Ishikawa (cell line): ENCODE data around the gene KLHDC4.

Experiments used
- CEBPB ChIP-seq: IDR thresholded peaks from 2 replicates; pipeline ENCODE4 v1.6.1; 2012
- CREB1 ChIP-seq: IDR thresholded peaks from 2 replicates; pipeline ENCODE4 v1.6.1; 2012; ENCODE audit warnings: low read depth
- EGR1 ChIP-seq: IDR thresholded peaks from 2 replicates; pipeline ENCODE4 v1.6.1; 2012
- EP300 ChIP-seq: IDR thresholded peaks from 2 replicates; pipeline ENCODE4 v1.6.1; 2012; ENCODE audit warnings: borderline replicate concordance
- FOXM1 ChIP-seq: IDR thresholded peaks from 2 replicates; pipeline ENCODE4 v1.6.1; 2012; ENCODE audit warnings: low read depth, borderline replicate concordance
- MAX ChIP-seq: IDR thresholded peaks from 2 replicates; pipeline ENCODE4 v1.6.1; 2012
- NFIC ChIP-seq: IDR thresholded peaks from 2 replicates; pipeline ENCODE4 v1.6.1; 2012
- RAD21 ChIP-seq: IDR thresholded peaks from 2 replicates; pipeline ENCODE4 v1.6.1; 2012; ENCODE audit warnings: low read depth
- REST ChIP-seq: IDR thresholded peaks from 2 replicates; pipeline ENCODE4 v1.6.1; 2012; ENCODE audit warnings: low read depth, mild to moderate bottlenecking
- TAF1 ChIP-seq: IDR thresholded peaks from 2 replicates; pipeline ENCODE4 v1.6.1; 2012; ENCODE audit warnings: low read depth, mild to moderate bottlenecking
- TCF12 ChIP-seq: IDR thresholded peaks from 2 replicates; pipeline ENCODE4 v1.6.1; 2012; ENCODE audit warnings: low read depth
- TEAD4 ChIP-seq: IDR thresholded peaks from 2 replicates; pipeline ENCODE4 v1.6.1; 2012
- USF1 ChIP-seq: IDR thresholded peaks from 2 replicates; pipeline ENCODE4 v1.6.1; 2012
- YY1 ChIP-seq: IDR thresholded peaks from 2 replicates; pipeline ENCODE4 v1.6.1; 2012; ENCODE audit warnings: low read depth
- ZBTB7A ChIP-seq: IDR thresholded peaks from 2 replicates; pipeline ENCODE4 v1.6.1; 2012; ENCODE audit warnings: low read depth

The KLHDC4 gene

GRCh38 chr16:87727346-87727745 lies 38.4 kb downstream of the KLHDC4 start:
- TF ChIP-seq EP300 (no peak), TAF1 (no peak), CREB1 (no peak), USF1 (no peak), YY1 (no peak), NFIC (no peak), TCF12 (no peak), FOXM1 (no peak), TEAD4 (no peak)

- TF ChIP-seq MAX (peak; percentile 90), NFIC (no peak; the same call in 1 of the 2 replicates), TEAD4 (peak; percentile 41; the same call in 1 of the 2 replicates)
Measured at GRCh38 chr16:87725596-87726235, 40.1 kb downstream of the KLHDC4 start.

GRCh38 chr16:87724490-87725291 lies 41.1 kb downstream of the KLHDC4 start:
- TF ChIP-seq RAD21 (no peak), YY1 (no peak), NFIC (no peak), EP300 (no peak), EGR1 (no peak), MAX (no peak), CEBPB (no peak), REST (no peak), TAF1 (no peak), FOXM1 (no peak), ZBTB7A (no peak)

GRCh38 chr16:87723226-87723623 lies 42.6 kb downstream of the KLHDC4 start:
- TF ChIP-seq NFIC = peak; percentile 97
- no peak for TF ChIP-seq TAF1
- TF ChIP-seq TCF12 = peak; percentile 95
- TF ChIP-seq EP300 = peak; percentile 63; the same call in 1 of the 2 replicates
- TF ChIP-seq USF1 = peak; percentile 69
- TF ChIP-seq REST = no peak
- no peak for TF ChIP-seq CREB1
- TF ChIP-seq EGR1 = no peak
- peak; percentile 73 for TF ChIP-seq TEAD4
- no peak; the same call in 1 of the 2 replicates for TF ChIP-seq RAD21
- TF ChIP-seq FOXM1 = no peak
- TF ChIP-seq YY1 = peak; percentile 45; the same call in 1 of the 2 replicates
- TF ChIP-seq MAX = peak; percentile 97
- no peak for TF ChIP-seq ZBTB7A
- TF ChIP-seq CEBPB = no peak; the same call in 1 of the 2 replicates

- no peak for TF ChIP-seq TCF12
- no peak for TF ChIP-seq YY1
- TF ChIP-seq RAD21 = no peak
- TF ChIP-seq CEBPB = no peak
- no peak for TF ChIP-seq USF1
- TF ChIP-seq EGR1 = no peak
- TF ChIP-seq NFIC = no peak
- TF ChIP-seq MAX = no peak
- TF ChIP-seq TEAD4 = no peak
- no peak for TF ChIP-seq EP300
- TF ChIP-seq FOXM1 = no peak
- TF ChIP-seq TAF1 = no peak
Measured at GRCh38 chr16:87722590-87723225, 43.1 kb downstream of the KLHDC4 start.
